ENCODE results near the gene KIFC1. TPM values are rescaled to one million over a fixed set of nuclear protein-coding genes. Genes with fewer than 3 reads are reported as not detected.
"Not testable (repeated sequence)": the region's sequence is repeated elsewhere in the genome, so short reads cannot be mapped to it uniquely, and the experiment has no call there.

Gene KIFC1
- total and polyA plus RNA-seq, 9 of the 15 experiments (the other 6 are each of a cell fraction or from before 2014, with no cell fraction given): 1.3 to 95.2 (median 76.9) TPM

GRCh38 chr6:33357160-33357871 lies 34.3 kb upstream of the KIFC1 start:
- H3K79me2 ChIP-seq (ENCODE audit: control insufficient read depth, insufficient read depth, low read length); H3K4me3 ChIP-seq; CTCF ChIA-PET (ENCODE audit: low intra/inter-chr PET ratio); H3K36me3 ChIP-seq (ENCODE audit: control insufficient read depth, insufficient read depth, low read length); in situ Hi-C loops (cut with MboI); FAIRE-seq; H3K9me1 ChIP-seq (ENCODE audit: control insufficient read depth, insufficient read depth, low read length); H4K20me1 ChIP-seq (replicated peaks; ENCODE audit: control insufficient read depth, insufficient read depth, low read length); BruUV-seq (replicated peaks); H3K27me3 ChIP-seq (ENCODE audit: control insufficient read depth in 2 of 2, insufficient read depth in 2 of 2, low read length in 2 of 2); H3K4me2 ChIP-seq (ENCODE audit: insufficient read depth, low read length); H3K9me3 ChIP-seq (replicated peaks; ENCODE audit: control insufficient read depth, insufficient read depth, low read depth, low read length); intact Hi-C loops (cut with micrococcal nuclease); H3K27ac ChIP-seq (ENCODE audit: extremely low read depth, low read depth, low read length): not testable (repeated sequence)
- Histone ChIP-seq H3K4me1 (replicated peaks in 1 of 2; ENCODE audit: control insufficient read depth in 2 of 2, insufficient read depth in 2 of 2, low read length in 2 of 2) (peaks cover 7 to 13% of the 10 kb centered on the region in 2 experiments; a peak in 4 of 5 replicates), H3K9ac (ENCODE audit: insufficient read depth in 1 of 2, low read depth in 2 of 2, low read length in 2 of 2) (0 out of 4 replicates have a peak overlapping the region, but pooled peaks of 1 of the 2 experiments have one; percentile 40), H2AFZ (ENCODE audit: low read depth, low read length) (peak overlapping the region; percentile 56)
- ATAC-seq (peak; percentile 59), DNase-seq (ENCODE audit: extremely low read depth in 1 of 4, low spot score in 3 of 4) (peak in 1 of 4 experiments; percentile 78)
- POLR2A ChIA-PET: interaction anchor here (0.6 kb wide), 1 partner anchor 1692 kb away, joined by 3 read pairs; the partner anchor contains the start of gene GPANK1
- WGBS (ENCODE audit: insufficient coverage, low coverage, missing lambda C conversion rate): 39% methylated on average over 11 of the region's 13 CpGs
- TF ChIP-seq FOXK2 (conservative IDR thresholded peaks at IDR 0.05 in 1 of 2, IDR thresholded peaks at IDR 0.05 in 1 of 2; ENCODE audit: low read depth in 2 of 2) (peak in 1 of 2 experiments; percentile 13; a peak in 1 of 4 replicates), KDM1A (IDR thresholded peaks at IDR 0.05) (peak in 1 of 2 experiments; percentile 64; a peak in 1 of 4 replicates), MNT (conservative IDR thresholded peaks at IDR 0.05) (peak; percentile 50 to 80; a peak in 3 of 4 replicates), KLF13 (tag; IDR thresholded peaks at IDR 0.05; ENCODE audit: borderline replicate concordance, low read depth) (0 out of 2 replicates have a peak, but pooled peaks have one; percentile 19), ARID1B (IDR thresholded peaks at IDR 0.05) (peak; percentile 75), CBFA2T2 (conservative IDR thresholded peaks at IDR 0.05) (peak; percentile 85)
- TF ChIP-seq, protein P1, sequence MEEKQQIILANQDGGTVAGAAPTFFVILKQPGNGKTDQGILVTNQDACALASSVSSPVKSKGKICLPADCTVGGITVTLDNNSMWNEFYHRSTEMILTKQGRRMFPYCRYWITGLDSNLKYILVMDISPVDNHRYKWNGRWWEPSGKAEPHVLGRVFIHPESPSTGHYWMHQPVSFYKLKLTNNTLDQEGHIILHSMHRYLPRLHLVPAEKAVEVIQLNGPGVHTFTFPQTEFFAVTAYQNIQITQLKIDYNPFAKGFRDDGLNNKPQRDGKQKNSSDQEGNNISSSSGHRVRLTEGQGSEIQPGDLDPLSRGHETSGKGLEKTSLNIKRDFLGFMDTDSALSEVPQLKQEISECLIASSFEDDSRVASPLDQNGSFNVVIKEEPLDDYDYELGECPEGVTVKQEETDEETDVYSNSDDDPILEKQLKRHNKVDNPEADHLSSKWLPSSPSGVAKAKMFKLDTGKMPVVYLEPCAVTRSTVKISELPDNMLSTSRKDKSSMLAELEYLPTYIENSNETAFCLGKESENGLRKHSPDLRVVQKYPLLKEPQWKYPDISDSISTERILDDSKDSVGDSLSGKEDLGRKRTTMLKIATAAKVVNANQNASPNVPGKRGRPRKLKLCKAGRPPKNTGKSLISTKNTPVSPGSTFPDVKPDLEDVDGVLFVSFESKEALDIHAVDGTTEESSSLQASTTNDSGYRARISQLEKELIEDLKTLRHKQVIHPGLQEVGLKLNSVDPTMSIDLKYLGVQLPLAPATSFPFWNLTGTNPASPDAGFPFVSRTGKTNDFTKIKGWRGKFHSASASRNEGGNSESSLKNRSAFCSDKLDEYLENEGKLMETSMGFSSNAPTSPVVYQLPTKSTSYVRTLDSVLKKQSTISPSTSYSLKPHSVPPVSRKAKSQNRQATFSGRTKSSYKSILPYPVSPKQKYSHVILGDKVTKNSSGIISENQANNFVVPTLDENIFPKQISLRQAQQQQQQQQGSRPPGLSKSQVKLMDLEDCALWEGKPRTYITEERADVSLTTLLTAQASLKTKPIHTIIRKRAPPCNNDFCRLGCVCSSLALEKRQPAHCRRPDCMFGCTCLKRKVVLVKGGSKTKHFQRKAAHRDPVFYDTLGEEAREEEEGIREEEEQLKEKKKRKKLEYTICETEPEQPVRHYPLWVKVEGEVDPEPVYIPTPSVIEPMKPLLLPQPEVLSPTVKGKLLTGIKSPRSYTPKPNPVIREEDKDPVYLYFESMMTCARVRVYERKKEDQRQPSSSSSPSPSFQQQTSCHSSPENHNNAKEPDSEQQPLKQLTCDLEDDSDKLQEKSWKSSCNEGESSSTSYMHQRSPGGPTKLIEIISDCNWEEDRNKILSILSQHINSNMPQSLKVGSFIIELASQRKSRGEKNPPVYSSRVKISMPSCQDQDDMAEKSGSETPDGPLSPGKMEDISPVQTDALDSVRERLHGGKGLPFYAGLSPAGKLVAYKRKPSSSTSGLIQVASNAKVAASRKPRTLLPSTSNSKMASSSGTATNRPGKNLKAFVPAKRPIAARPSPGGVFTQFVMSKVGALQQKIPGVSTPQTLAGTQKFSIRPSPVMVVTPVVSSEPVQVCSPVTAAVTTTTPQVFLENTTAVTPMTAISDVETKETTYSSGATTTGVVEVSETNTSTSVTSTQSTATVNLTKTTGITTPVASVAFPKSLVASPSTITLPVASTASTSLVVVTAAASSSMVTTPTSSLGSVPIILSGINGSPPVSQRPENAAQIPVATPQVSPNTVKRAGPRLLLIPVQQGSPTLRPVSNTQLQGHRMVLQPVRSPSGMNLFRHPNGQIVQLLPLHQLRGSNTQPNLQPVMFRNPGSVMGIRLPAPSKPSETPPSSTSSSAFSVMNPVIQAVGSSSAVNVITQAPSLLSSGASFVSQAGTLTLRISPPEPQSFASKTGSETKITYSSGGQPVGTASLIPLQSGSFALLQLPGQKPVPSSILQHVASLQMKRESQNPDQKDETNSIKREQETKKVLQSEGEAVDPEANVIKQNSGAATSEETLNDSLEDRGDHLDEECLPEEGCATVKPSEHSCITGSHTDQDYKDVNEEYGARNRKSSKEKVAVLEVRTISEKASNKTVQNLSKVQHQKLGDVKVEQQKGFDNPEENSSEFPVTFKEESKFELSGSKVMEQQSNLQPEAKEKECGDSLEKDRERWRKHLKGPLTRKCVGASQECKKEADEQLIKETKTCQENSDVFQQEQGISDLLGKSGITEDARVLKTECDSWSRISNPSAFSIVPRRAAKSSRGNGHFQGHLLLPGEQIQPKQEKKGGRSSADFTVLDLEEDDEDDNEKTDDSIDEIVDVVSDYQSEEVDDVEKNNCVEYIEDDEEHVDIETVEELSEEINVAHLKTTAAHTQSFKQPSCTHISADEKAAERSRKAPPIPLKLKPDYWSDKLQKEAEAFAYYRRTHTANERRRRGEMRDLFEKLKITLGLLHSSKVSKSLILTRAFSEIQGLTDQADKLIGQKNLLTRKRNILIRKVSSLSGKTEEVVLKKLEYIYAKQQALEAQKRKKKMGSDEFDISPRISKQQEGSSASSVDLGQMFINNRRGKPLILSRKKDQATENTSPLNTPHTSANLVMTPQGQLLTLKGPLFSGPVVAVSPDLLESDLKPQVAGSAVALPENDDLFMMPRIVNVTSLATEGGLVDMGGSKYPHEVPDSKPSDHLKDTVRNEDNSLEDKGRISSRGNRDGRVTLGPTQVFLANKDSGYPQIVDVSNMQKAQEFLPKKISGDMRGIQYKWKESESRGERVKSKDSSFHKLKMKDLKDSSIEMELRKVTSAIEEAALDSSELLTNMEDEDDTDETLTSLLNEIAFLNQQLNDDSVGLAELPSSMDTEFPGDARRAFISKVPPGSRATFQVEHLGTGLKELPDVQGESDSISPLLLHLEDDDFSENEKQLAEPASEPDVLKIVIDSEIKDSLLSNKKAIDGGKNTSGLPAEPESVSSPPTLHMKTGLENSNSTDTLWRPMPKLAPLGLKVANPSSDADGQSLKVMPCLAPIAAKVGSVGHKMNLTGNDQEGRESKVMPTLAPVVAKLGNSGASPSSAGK (IDR thresholded peaks at IDR 0.05): peak; percentile 72
